Prostate gland (tissue), 2 donors: ENCODE results near the gene ZMYND11. TPM values are rescaled to one million over a fixed set of nuclear protein-coding genes. Genes with fewer than 3 reads are reported as not detected.

Experiments used
- DNase-seq: peaks from one replicate; pipeline ENCODE4 v3.0.0-alpha.2; 2019; ENCODE audit warnings: low spot score
- H3K27ac ChIP-seq, 2 donors: fragments of 200-600 bp; sonication (generic); 2 replicates each; pipeline ENCODE4 v1.5.1; 2017 to 2019
- H3K27me3 ChIP-seq: fragments of 200-600 bp; sonication (generic); replicated peaks from 2 replicates; pipeline ENCODE4 v1.5.1; 2019; ENCODE audit not compliant: insufficient read depth
- H3K36me3 ChIP-seq, 2 donors: fragments of 200-600 bp; sonication (generic); 1 replicate in 1 of 2; 2 replicates in 1 of 2; pipeline versions ENCODE4 v1.5.1 to v1.8.1; 2017 to 2019
- H3K4me1 ChIP-seq: fragments of 200-600 bp; sonication (generic); replicated peaks from 2 replicates; pipeline ENCODE4 v1.5.1; 2019
- H3K4me3 ChIP-seq, 2 donors: fragments of 200-600 bp; sonication (generic); 2 replicates each; pipeline ENCODE4 v1.5.1; 2017 to 2019
- H3K9me3 ChIP-seq: fragments of 200-600 bp; sonication (generic); 2 replicates; pipeline ENCODE4 v1.5.1; 2017
- CTCF ChIP-seq, 4 experiments: fragments of 200-600 bp in 2 of 4; fragments of 450-650 bp in 2 of 4; sonication (generic) in 2 of 4; IDR thresholded peaks; 1 replicate in 3 of 4; 2 replicates in 1 of 4; pipeline ENCODE4 v1.5.1; 2016 to 2019; ENCODE audit warnings: antibody characterized with exemption in 4 of 4, mild to moderate bottlenecking in 2 of 4, moderate library complexity in 2 of 4
- POLR2A ChIP-seq: fragments of 450-650 bp; IDR thresholded peaks from one replicate; pipeline ENCODE4 v1.6.1; 2016; ENCODE audit warnings: antibody characterized with exemption, mild to moderate bottlenecking
- POLR2AphosphoS5 ChIP-seq: sonication (generic); formaldehyde crosslinking; IDR thresholded peaks from one replicate; pipeline ENCODE4 v1.6.1; 2017; ENCODE audit warnings: antibody characterized with exemption
- WGBS: methylation state at CpG from one replicate; pipeline ENCODE4 v1.1.5; 2018; 5-methylcytosine and 5-hydroxymethylcytosine counted together
- intact Hi-C: fragments of 100-400 bp; cut with DNase I; formaldehyde crosslinking; loops from one replicate; pipeline ENCODE4 v1.14.2; 2022
- total RNA-seq, 2 donors: library from RNA; depleted of rRNA; stranded (reverse); fragments of >200 nt; gene quantifications; one replicate each; pipeline ENCODE4 v1.1.0, GENCODE V29; 2016

The ZMYND11 gene
- total RNA-seq, 2 donors from 2014 or later: 66.6 to 78.1 TPM

GRCh38 chr10:105806-106205 is 29.4 kb upstream of the ZMYND11 start:
- intact Hi-C loops: no loop called here
- no peak overlapping the region for H3K27ac ChIP-seq
- H3K27me3 ChIP-seq: no peaks in the 10 kb centered on the region
- no peak overlapping the region for H3K4me3 ChIP-seq
- no peaks in the 10 kb centered on the region for H3K36me3 ChIP-seq
- TF ChIP-seq POLR2A (no peak), POLR2AphosphoS5 (no peak), CTCF (IDR thresholded peaks at IDR 0.05) (no peak)
- no peak for DNase-seq
- H3K4me1 ChIP-seq: no peaks in the 10 kb centered on the region
- WGBS: 90% methylated on average over 4 of the region's 4 CpGs
- no peaks in the 10 kb centered on the region for H3K9me3 ChIP-seq

- Histone ChIP-seq H3K4me3 (no peak overlapping the region), H3K36me3 (no peaks in the 10 kb centered on the region), H3K9me3 (no peaks in the 10 kb centered on the region), H3K27ac (no peak overlapping the region), H3K27me3 (no peaks in the 10 kb centered on the region), H3K4me1 (no peaks in the 10 kb centered on the region)
- TF ChIP-seq CTCF (IDR thresholded peaks at IDR 0.05) (no peak), POLR2A (no peak), POLR2AphosphoS5 (no peak)
- WGBS: 77% methylated on average over 6 of the region's 6 CpGs
- intact Hi-C loops: no loop called here
- no peak for DNase-seq
These were observed 28.5 kb upstream of the ZMYND11 start for GRCh38 chr10:106740-107139.

- DNase-seq: no peak
- H3K27ac ChIP-seq: no peak overlapping the region
- intact Hi-C loops: no loop called here
- H3K4me3 ChIP-seq: no peak overlapping the region
- no peaks in the 10 kb centered on the region for H3K4me1 ChIP-seq
- H3K9me3 ChIP-seq: no peaks in the 10 kb centered on the region
- WGBS: 39% methylated on average over 3 of the region's 3 CpGs
- H3K27me3 ChIP-seq: no peaks in the 10 kb centered on the region
- no peak for TF ChIP-seq POLR2AphosphoS5
- TF ChIP-seq CTCF (IDR thresholded peaks at IDR 0.05): no peak
- TF ChIP-seq POLR2A: no peak
- no peaks in the 10 kb centered on the region for H3K36me3 ChIP-seq
These were observed 23.0 kb upstream of the ZMYND11 start for GRCh38 chr10:112246-112645.

GRCh38 chr10:124874-125273 is 10.4 kb upstream of the ZMYND11 start:
- H3K4me1 ChIP-seq: no peaks in the 10 kb centered on the region
- no peak overlapping the region for H3K27ac ChIP-seq
- WGBS: 95% methylated on average over 1 of the region's 1 CpG
- TF ChIP-seq CTCF (IDR thresholded peaks at IDR 0.05) (no peak), POLR2A (no peak), POLR2AphosphoS5 (no peak)
- H3K27me3 ChIP-seq: no peaks in the 10 kb centered on the region
- no peak overlapping the region for H3K4me3 ChIP-seq
- H3K36me3 ChIP-seq: no peaks in the 10 kb centered on the region
- intact Hi-C loops: no loop called here
- no peaks in the 10 kb centered on the region for H3K9me3 ChIP-seq
- no peak for DNase-seq

- DNase-seq: no peak
- no peaks in the 10 kb centered on the region for H3K9me3 ChIP-seq
- no peaks in the 10 kb centered on the region for H3K4me1 ChIP-seq
- intact Hi-C loops: no loop called here
- H3K36me3 ChIP-seq: no peaks in the 10 kb centered on the region
- H3K27ac ChIP-seq: no peak overlapping the region
- no peaks in the 10 kb centered on the region for H3K27me3 ChIP-seq
- H3K4me3 ChIP-seq: no peak overlapping the region
- 86% methylated on average over 9 of the region's 9 CpGs for WGBS
- TF ChIP-seq POLR2A (no peak), CTCF (IDR thresholded peaks at IDR 0.05) (no peak)
These were observed 7.4 kb upstream of the ZMYND11 start for GRCh38 chr10:127612-128432.
